H1 (cell line): Measurements from ENCODE around the gene OTOP3. TPM values are rescaled to one million over a fixed set of nuclear protein-coding genes. Genes with fewer than 3 reads are reported as not detected.

ENCODE experiments used
- CTCF ChIA-PET: fragments of 300-600 bp; sonication (Branson Sonifier 250); formaldehyde crosslinking; loops from one replicate; lab custom pipeline; 2021; ENCODE audit not compliant: partially characterized antibody; lab: Charles Lee
- POLR2A ChIA-PET: fragments of 300-600 bp; sonication (Branson Sonifier 250); formaldehyde crosslinking; loops from one replicate; lab custom pipeline; 2021; ENCODE audit warnings: inconsistent platforms; ENCODE audit not compliant: partially characterized antibody; lab: Charles Lee
- DNase-seq, 2 experiments: peaks; one replicate each; pipeline versions ENCODE4 v3.0.0 to v3.0.0-alpha.2; 2010 to 2022; ENCODE audit warnings: low spot score in 2 of 2, low read depth in 1 of 2, mixed read lengths in 1 of 2
- FAIRE-seq: peaks from 2 replicates; lab custom pipeline; 2011; peaks lifted over from hg19 to GRCh38; lab: Jason Lieb, UNC
- H2AFZ ChIP-seq: 2 replicates; pipeline ENCODE4 v1.8.1; 2012; ENCODE audit warnings: low read length, inconsistent platforms
- H2AK5ac ChIP-seq: 2 replicates; pipeline ENCODE4 v1.6.1; 2013; ENCODE audit warnings: low read depth, low read length
- H2BK120ac ChIP-seq: replicated peaks from 2 replicates; pipeline ENCODE3; 2013; ENCODE audit warnings: low read depth, low read length, inconsistent platforms
- H2BK12ac ChIP-seq: 2 replicates; pipeline ENCODE4 v1.6.1; 2013; ENCODE audit warnings: low read depth, low read length
- H2BK15ac ChIP-seq: 2 replicates; pipeline ENCODE4 v1.6.1; 2013; ENCODE audit warnings: low read length
- H2BK20ac ChIP-seq: 2 replicates; pipeline ENCODE4 v1.6.1; 2013; ENCODE audit warnings: low read length
- H2BK5ac ChIP-seq: 2 replicates; pipeline ENCODE4 v1.6.1; 2013; ENCODE audit warnings: low read depth, low read length
- H3K14ac ChIP-seq: 2 replicates; pipeline ENCODE4 v1.6.1; 2013; ENCODE audit warnings: inconsistent platforms; ENCODE audit not compliant: insufficient read length
- H3K18ac ChIP-seq: 2 replicates; pipeline ENCODE4 v1.6.1; 2013; ENCODE audit warnings: low read length; ENCODE audit errors: extremely low read depth
- H3K23ac ChIP-seq: 2 replicates; pipeline ENCODE4 v1.6.1; 2013; ENCODE audit warnings: inconsistent platforms; ENCODE audit not compliant: insufficient read length
- H3K23me2 ChIP-seq: 2 replicates; pipeline ENCODE4 v1.6.1; 2013; ENCODE audit warnings: low read depth, low read length
- H3K27ac ChIP-seq: 2 replicates; pipeline ENCODE4 v1.6.1; 2011; ENCODE audit warnings: low read depth, low read length, inconsistent platforms
- H3K27me3 ChIP-seq, 4 experiments: replicated peaks in 1 of 4; 1 replicate in 1 of 4; 2 replicates in 3 of 4; pipeline versions ENCODE4 v1.6.1 to v1.8.1; 2011 to 2013; ENCODE audit warnings: low read length in 3 of 4, mild to moderate bottlenecking in 3 of 4, inconsistent platforms in 2 of 4, mixed read lengths in 2 of 4, moderate library complexity in 1 of 4; ENCODE audit not compliant: control insufficient read depth in 3 of 4, insufficient read depth in 3 of 4; ENCODE audit errors: extremely low read depth in 1 of 4
- H3K36me3 ChIP-seq, 4 experiments: 2 replicates each; pipeline versions ENCODE4 v1.6.1 to v1.8.1; 2011 to 2013; ENCODE audit warnings: mild to moderate bottlenecking in 4 of 4, low read length in 3 of 4, moderate library complexity in 2 of 4, control low read depth in 1 of 4, inconsistent platforms in 1 of 4; ENCODE audit not compliant: insufficient read depth in 4 of 4, control insufficient read depth in 2 of 4
- H3K4ac ChIP-seq: replicated peaks from 2 replicates; pipeline ENCODE3; 2013; ENCODE audit warnings: low read length, low read depth, mixed read lengths, inconsistent platforms; ENCODE audit not compliant: insufficient read length
- H3K4me1 ChIP-seq, 4 experiments: replicated peaks in 1 of 4; 1 replicate in 1 of 4; 2 replicates in 3 of 4; pipeline versions ENCODE4 v1.6.1 to v1.8.1; 2011 to 2013; ENCODE audit warnings: low read length in 3 of 4, inconsistent platforms in 2 of 4, mixed read lengths in 1 of 4; ENCODE audit not compliant: insufficient read depth in 4 of 4, control insufficient read depth in 3 of 4
- H3K4me2 ChIP-seq, 2 experiments: 2 replicates each; pipeline versions ENCODE4 v1.6.1 to v1.8.1; 2011 to 2013; ENCODE audit warnings: low read depth in 2 of 2, low read length in 2 of 2, control low read depth in 1 of 2, inconsistent platforms in 1 of 2, mild to moderate bottlenecking in 1 of 2; ENCODE audit not compliant: insufficient read depth in 1 of 2
- H3K4me3 ChIP-seq, 4 experiments: fragments of 200-600, 300-600 bp in 1 of 4; sonication (generic), shearing (Covaris generic), sonication (Bioruptor Twin) in 1 of 4; 2 replicates each; pipeline versions ENCODE4 v1.5.1 to v1.8.1; 2011 to 2016; ENCODE audit warnings: low read length in 4 of 4, low read depth in 3 of 4, control low read depth in 2 of 4, inconsistent platforms in 2 of 4, mild to moderate bottlenecking in 2 of 4, mixed read lengths in 1 of 4, moderate library complexity in 1 of 4; ENCODE audit not compliant: insufficient read depth in 2 of 4; ENCODE audit errors: extremely low read depth in 1 of 4
- H3K56ac ChIP-seq: replicated peaks from 2 replicates; pipeline ENCODE3; 2013; ENCODE audit warnings: low read depth, mild to moderate bottlenecking, mixed read lengths, low read length, inconsistent platforms; ENCODE audit not compliant: insufficient read length
- H3K79me1 ChIP-seq: 2 replicates; pipeline ENCODE4 v1.6.1; 2013; ENCODE audit warnings: low read depth, low read length, control low read depth
- H3K79me2 ChIP-seq, 2 experiments: 2 replicates each; pipeline versions ENCODE4 v1.6.1 to v1.8.1; 2012 to 2013; ENCODE audit warnings: low read length in 2 of 2, mild to moderate bottlenecking in 2 of 2, inconsistent platforms in 1 of 2; ENCODE audit not compliant: insufficient read depth in 2 of 2, control insufficient read depth in 1 of 2
- H3K9ac ChIP-seq, 4 experiments: replicated peaks in 1 of 4; 1 replicate in 1 of 4; 2 replicates in 3 of 4; pipeline versions ENCODE4 v1.6.1 to v1.8.1; 2011 to 2013; ENCODE audit warnings: low read depth in 3 of 4, low read length in 3 of 4, control low read depth in 2 of 4, mild to moderate bottlenecking in 2 of 4, moderate library complexity in 2 of 4, inconsistent platforms in 1 of 4; ENCODE audit errors: extremely low read depth in 1 of 4
- H3K9me3 ChIP-seq, 2 experiments: 2 replicates each; pipeline versions ENCODE4 v1.6.1 to v1.8.1; 2012 to 2013; ENCODE audit warnings: mild to moderate bottlenecking in 2 of 2, moderate library complexity in 2 of 2, control low read depth in 1 of 2, inconsistent platforms in 1 of 2, low read depth in 1 of 2, low read length in 1 of 2, mixed read lengths in 1 of 2; ENCODE audit not compliant: insufficient read depth in 2 of 2
- H4K20me1 ChIP-seq, 2 experiments: replicated peaks in 1 of 2; 2 replicates each; pipeline versions ENCODE3 to v1.8.1; 2011 to 2013; ENCODE audit warnings: inconsistent platforms in 2 of 2, low read length in 2 of 2, mild to moderate bottlenecking in 1 of 2; ENCODE audit not compliant: insufficient read depth in 2 of 2, control insufficient read depth in 1 of 2
- H4K5ac ChIP-seq: 2 replicates; pipeline ENCODE4 v1.6.1; 2013; ENCODE audit warnings: low read length, low read depth, mixed read lengths, inconsistent platforms; ENCODE audit not compliant: insufficient read length
- H4K8ac ChIP-seq: 2 replicates; pipeline ENCODE4 v1.8.0; 2013; ENCODE audit warnings: mild to moderate bottlenecking, moderate library complexity, low read length, inconsistent platforms; ENCODE audit not compliant: insufficient read depth; ENCODE audit errors: extremely low read depth
- H4K91ac ChIP-seq: replicated peaks from 2 replicates; pipeline ENCODE3; 2013; ENCODE audit warnings: low read length, mixed read lengths, inconsistent platforms; ENCODE audit not compliant: insufficient read length
- CBX8 ChIP-seq: fragments of 300-800, 300-1000 bp; sonication (generic); IDR thresholded peaks from 2 replicates; pipeline ENCODE4 v1.7.1; 2016; ENCODE audit warnings: low read depth, low read length, borderline replicate concordance
- CHD1 ChIP-seq: IDR thresholded peaks from 2 replicates; pipeline ENCODE4 v1.6.1; 2012; ENCODE audit warnings: low read depth, low read length, improper control_type of control experiment
- KDM4A ChIP-seq: IDR thresholded peaks from one replicate; pipeline ENCODE4 v1.7.1; 2012; ENCODE audit warnings: low read depth, mild to moderate bottlenecking, moderate library complexity, low read length, inconsistent platforms; ENCODE audit not compliant: severe bottlenecking
- RBBP5 ChIP-seq: IDR thresholded peaks from 2 replicates; pipeline ENCODE4 v1.7.1; 2012; ENCODE audit warnings: low read depth, mild to moderate bottlenecking, inconsistent platforms, low read length, moderate library complexity, borderline replicate concordance
- SRF ChIP-seq: IDR thresholded peaks from 2 replicates; pipeline ENCODE4 v1.6.1; 2011; ENCODE audit warnings: mild to moderate bottlenecking, low read depth, low read length, moderate library complexity
- ZNF274 ChIP-seq: IDR thresholded peaks from 2 replicates; pipeline ENCODE4 v1.7.0; 2012; ENCODE audit warnings: low read length, borderline replicate concordance; ENCODE audit errors: extremely low read depth
- WGBS, 2 experiments: shearing (Covaris generic) in 1 of 2; methylation state at CpG; one replicate each; pipeline versions ENCODE4 v1.1.6 to v1.1.7; 2013 to 2015; ENCODE audit warnings: low lambda C conversion rate in 2 of 2, mixed read lengths in 2 of 2, inconsistent platforms in 1 of 2, low coverage in 1 of 2, missing lambda C conversion rate in 1 of 2; ENCODE audit not compliant: insufficient replicate concordance in 2 of 2, insufficient coverage in 1 of 2, insufficient read length in 1 of 2; ENCODE audit errors: extremely low coverage in 1 of 2, missing lambda C conversion rate in 1 of 2; 5-methylcytosine and 5-hydroxymethylcytosine counted together
- polyA plus RNA-seq, 7 experiments: library from polyadenylated mRNA; depleted of rRNA in 3 of 7; stranded (reverse) in 5 of 7; unstranded in 2 of 7; fragments of >200 nt in 5 of 7; fragments of 200-250 nt in 2 of 7; gene quantifications; 1 replicate in 5 of 7; 2 replicates in 1 of 7; 4 replicates in 1 of 7; pipeline versions ENCODE4 v1.2.1 to v1.2.3, GENCODE V29; 2011 to 2013; ENCODE audit warnings: missing spikeins in 2 of 7, mixed read lengths in 2 of 7
- total RNA-seq: library from RNA; stranded (reverse); fragmentation: NEBNext Ultra II Directional; extraction: Animal tissue kit (Norgen Biotek cat#: 25700); gene quantifications from 2 replicates; pipeline ENCODE4 v1.2.1, GENCODE V29; 2021

The OTOP3 gene
- total and polyA plus RNA-seq, 2 of the 8 experiments (the other 6 are each of a cell fraction or from before 2014, with no cell fraction given), result 0.05 TPM; not detected in 1

DNA sequence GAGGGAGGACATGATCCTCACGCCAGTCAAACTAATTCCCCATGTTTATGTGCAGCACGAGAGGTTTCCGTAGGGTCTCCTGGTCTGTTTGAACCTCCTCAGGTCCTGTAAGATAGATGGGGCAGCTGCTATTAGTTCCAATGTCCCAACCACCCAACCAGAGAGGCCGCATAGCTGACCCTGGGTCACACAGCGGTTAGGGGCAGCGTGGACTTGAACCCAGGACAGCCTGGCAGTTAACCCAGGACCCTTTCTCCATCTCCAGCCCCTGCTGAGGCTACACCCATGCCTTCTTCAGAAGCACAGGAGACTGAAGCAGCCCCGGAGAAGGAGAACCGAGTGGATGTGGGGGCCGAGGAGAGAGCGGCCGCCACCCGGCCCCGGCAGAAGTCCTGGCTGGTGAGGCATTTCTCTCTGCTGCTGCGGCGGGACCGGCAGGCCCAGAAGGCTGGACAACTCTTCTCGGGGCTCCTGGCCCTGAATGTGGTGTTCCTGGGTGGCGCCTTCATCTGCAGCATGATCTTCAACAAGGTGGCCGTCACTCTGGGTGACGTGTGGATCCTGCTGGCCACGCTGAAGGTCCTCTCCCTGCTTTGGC lies 5.5 kb downstream of the OTOP3 start:
- Histone ChIP-seq H3K79me1 (no peaks in the 10 kb centered on the region), H4K91ac (no peak overlapping the region), H3K14ac (no peak overlapping the region), H3K23me2 (no peaks in the 10 kb centered on the region), H3K4me1 (peaks cover 0 to 3% (median 2%) of the 10 kb centered on the region in 4 experiments; a peak in 3 of 7 replicates), H3K9me3 (no peaks in the 10 kb centered on the region), H2BK5ac (0 out of 2 replicates have a peak overlapping the region, but pooled peaks have one; percentile 39), H2BK120ac (no peak overlapping the region), H3K23ac (no peak overlapping the region), H2BK20ac (peak overlapping the region; percentile 61; the same call in 1 of the 2 replicates), H2AFZ (no peak overlapping the region), H4K5ac (no peak overlapping the region), H3K18ac (no peak overlapping the region), H3K56ac (no peak overlapping the region), H2BK15ac (no peak overlapping the region), H2AK5ac (no peak overlapping the region), H3K4ac (no peak overlapping the region), H3K4me3 (no peak overlapping the region), H3K79me2 (no peaks in the 10 kb centered on the region), H3K4me2 (no peak overlapping the region), H3K27me3 (peaks cover 11 to 29% (median 23%) of the 10 kb centered on the region in 4 experiments), H4K8ac (no peak overlapping the region), H2BK12ac (no peak overlapping the region), H3K9ac (no peak overlapping the region), H3K27ac (no peak overlapping the region), H4K20me1 (peaks cover 2 to 8% of the 10 kb centered on the region in 2 experiments), H3K36me3 (no peaks in the 10 kb centered on the region)
- 86% methylated on average over 17 of the region's 21 CpGs; no CpG with 5 or more reads in 1 of the 2 experiments for WGBS, 2 experiments
- ChIA-PET CTCF (interaction anchor here (27.2 to 49.9 kb wide), 2 partner anchors 10 to 11 kb away, joined by 1072 read pairs; partner anchors contain the start of genes OTOP2, OTOP3 and USH1G), POLR2A (no interaction called here)
- no peak for TF ChIP-seq SRF
- TF ChIP-seq KDM4A, result no peak
- TF ChIP-seq ZNF274, result no peak
- TF ChIP-seq RBBP5, result no peak
- TF ChIP-seq CBX8, result no peak
- TF ChIP-seq CHD1, result no peak
- FAIRE-seq (no peak), DNase-seq (no peak)
